ENCODE data around the gene EFCAB10.

Gene EFCAB10

GRCh38 chr7:105623378-105623777 lies 42.1 kb upstream of the EFCAB10 start:
- Histone ChIP-seq H3K9me3 (ENCODE audit: insufficient read depth, low read depth, low read length) (no peaks in the 10 kb centered on the region), H3K4me1 (ENCODE audit: insufficient read depth, low read length, poor library complexity, severe bottlenecking) (no peaks in the 10 kb centered on the region)
- TF ChIP-seq EZH2phosphoT487 (IDR thresholded peaks at IDR 0.05; ENCODE audit: borderline replicate concordance) (no peak), CTCF (conservative IDR thresholded peaks at IDR 0.05; ENCODE audit: low read length) (no peak)

GRCh38 chr7:105622106-105622731 lies 40.9 kb upstream of the EFCAB10 start:
- H3K4me1 ChIP-seq (ENCODE audit: insufficient read depth, low read length, poor library complexity, severe bottlenecking) = no peaks in the 10 kb centered on the region
- no peak overlapping the region for H3K4me2 ChIP-seq (ENCODE audit: low read depth, low read length, poor library complexity, severe bottlenecking)
- no peaks in the 10 kb centered on the region for H3K79me2 ChIP-seq (ENCODE audit: insufficient read depth, low read length)
- no peaks in the 10 kb centered on the region for H3K27me3 ChIP-seq (ENCODE audit: insufficient read depth, low read length, poor library complexity, severe bottlenecking)
- TF ChIP-seq CTCF (conservative IDR thresholded peaks at IDR 0.05; ENCODE audit: low read length) (no peak), EZH2phosphoT487 (IDR thresholded peaks at IDR 0.05; ENCODE audit: borderline replicate concordance) (no peak)
- no peak overlapping the region for H2AFZ ChIP-seq (ENCODE audit: low read length)
- no peaks in the 10 kb centered on the region for H3F3A ChIP-seq (ENCODE audit: low read depth)
- no peaks in the 10 kb centered on the region for H3K9me3 ChIP-seq (ENCODE audit: insufficient read depth, low read depth, low read length)
- H3K9ac ChIP-seq (ENCODE audit: low read depth, low read length, poor library complexity, severe bottlenecking) = no peak overlapping the region
- H3K4me3 ChIP-seq (ENCODE audit: low read length, poor library complexity, severe bottlenecking) = no peak overlapping the region
- no peaks in the 10 kb centered on the region for H3K9me2 ChIP-seq (replicated peaks; ENCODE audit: low read depth, low read length)
- H3K36me3 ChIP-seq (ENCODE audit: insufficient read depth, low read length) = peaks cover 4% of the 10 kb centered on the region; the same call in 1 of the 2 replicates
- H4K20me1 ChIP-seq (ENCODE audit: insufficient read depth, low read length, poor library complexity, severe bottlenecking) = no peaks in the 10 kb centered on the region

More at GRCh38 chr7:105623378-105623777, 42.1 kb upstream of the EFCAB10 start:
- H3K4me2 ChIP-seq (ENCODE audit: low read depth, low read length, poor library complexity, severe bottlenecking) = no peak overlapping the region
- no peak overlapping the region for H2AFZ ChIP-seq (ENCODE audit: low read length)
- no peaks in the 10 kb centered on the region for H3K79me2 ChIP-seq (ENCODE audit: insufficient read depth, low read length)
- no peaks in the 10 kb centered on the region for H3K27me3 ChIP-seq (ENCODE audit: insufficient read depth, low read length, poor library complexity, severe bottlenecking)
- peaks cover 4% of the 10 kb centered on the region; the same call in 1 of the 2 replicates for H3K36me3 ChIP-seq (ENCODE audit: insufficient read depth, low read length)
- H3K9me2 ChIP-seq (replicated peaks; ENCODE audit: low read depth, low read length) = no peaks in the 10 kb centered on the region
- no peaks in the 10 kb centered on the region for H4K20me1 ChIP-seq (ENCODE audit: insufficient read depth, low read length, poor library complexity, severe bottlenecking)
- no peak overlapping the region for H3K9ac ChIP-seq (ENCODE audit: low read depth, low read length, poor library complexity, severe bottlenecking)
- no peaks in the 10 kb centered on the region for H3F3A ChIP-seq (ENCODE audit: low read depth)
- no peak overlapping the region for H3K4me3 ChIP-seq (ENCODE audit: low read length, poor library complexity, severe bottlenecking)

- Histone ChIP-seq H3K36me3 (ENCODE audit: insufficient read depth, low read length) (peaks cover 4% of the 10 kb centered on the region; the same call in 1 of the 2 replicates), H3K79me2 (ENCODE audit: insufficient read depth, low read length) (no peaks in the 10 kb centered on the region), H3K27me3 (ENCODE audit: insufficient read depth, low read length, poor library complexity, severe bottlenecking) (no peaks in the 10 kb centered on the region), H3K4me1 (ENCODE audit: insufficient read depth, low read length, poor library complexity, severe bottlenecking) (no peaks in the 10 kb centered on the region), H4K20me1 (ENCODE audit: insufficient read depth, low read length, poor library complexity, severe bottlenecking) (no peaks in the 10 kb centered on the region), H3K4me3 (ENCODE audit: low read length, poor library complexity, severe bottlenecking) (no peak overlapping the region), H2AFZ (ENCODE audit: low read length) (no peak overlapping the region), H3K4me2 (ENCODE audit: low read depth, low read length, poor library complexity, severe bottlenecking) (no peak overlapping the region), H3K9me3 (ENCODE audit: insufficient read depth, low read depth, low read length) (no peaks in the 10 kb centered on the region), H3K9me2 (replicated peaks; ENCODE audit: low read depth, low read length) (no peaks in the 10 kb centered on the region), H3K9ac (ENCODE audit: low read depth, low read length, poor library complexity, severe bottlenecking) (no peak overlapping the region), H3F3A (ENCODE audit: low read depth) (no peaks in the 10 kb centered on the region)
- TF ChIP-seq CTCF (conservative IDR thresholded peaks at IDR 0.05; ENCODE audit: low read length) (no peak), EZH2phosphoT487 (IDR thresholded peaks at IDR 0.05; ENCODE audit: borderline replicate concordance) (no peak)
Observed at GRCh38 chr7:105621617-105622016, 40.3 kb upstream of the EFCAB10 start.

Measured in Loucy (cell line).